WI38 (cell line): ENCODE results near the gene MAS1L.

ENCODE experiments used
- H3K4me3 ChIP-seq: 2 replicates; pipeline ENCODE4 v1.5.1; 2011; ENCODE audit warnings: low read depth, mild to moderate bottlenecking, control low read depth, low read length
- CTCF ChIP-seq: IDR thresholded peaks from 2 replicates; pipeline ENCODE4 v1.5.1; 2012; ENCODE audit warnings: low read depth, mild to moderate bottlenecking, control low read depth, low read length

MAS1L gene

GRCh38 chr6:29509711-29510110, 22.0 kb upstream of the MAS1L start:
- H3K4me3 ChIP-seq = no peak overlapping the region
- no peak for TF ChIP-seq CTCF

- H3K4me3 ChIP-seq = no peak overlapping the region
- no peak for TF ChIP-seq CTCF
These were observed 21.5 kb upstream of the MAS1L start for GRCh38 chr6:29509239-29509638.

GRCh38 chr6:29507319-29507718, 19.6 kb upstream of the MAS1L start:
- TF ChIP-seq CTCF = no peak
- H3K4me3 ChIP-seq = no peak overlapping the region

- H3K4me3 ChIP-seq = no peak overlapping the region
- TF ChIP-seq CTCF = no peak
These were observed 18.8 kb upstream of the MAS1L start for GRCh38 chr6:29506446-29507067.

- no peak overlapping the region for H3K4me3 ChIP-seq
These were observed 18.1 kb upstream of the MAS1L start for GRCh38 chr6:29505808-29506207.

GRCh38 chr6:29504961-29505360, 17.2 kb upstream of the MAS1L start:
- no peak for TF ChIP-seq CTCF
- no peak overlapping the region for H3K4me3 ChIP-seq

More at GRCh38 chr6:29505808-29506207, 18.1 kb upstream of the MAS1L start:
- no peak for TF ChIP-seq CTCF

- H3K4me3 ChIP-seq = no peak overlapping the region
- TF ChIP-seq CTCF = no peak
These were observed 14.8 kb upstream of the MAS1L start for GRCh38 chr6:29502597-29502996.
